GM23338 (cell line): ENCODE results near the gene TCP11L2. TPM values are rescaled to one million over a fixed set of nuclear protein-coding genes. Genes with fewer than 3 reads are reported as not detected.

Experiments
- ATAC-seq: fragments of 200-7000 bp; cut with Tn5 transposase; 3 replicates; pipeline ENCODE4 v1.9.1; 2020
- DNase-seq: peaks from one replicate; pipeline ENCODE4 v3.0.0-alpha.2; 2015; ENCODE audit warnings: low spot score
- H2AFZ ChIP-seq: fragments of 200-600 bp; sonication (generic); 2 replicates; pipeline ENCODE4 v1.8.0; 2016; ENCODE audit warnings: antibody characterized with exemption, mild to moderate bottlenecking, moderate library complexity
- H3F3A ChIP-seq: fragments of 200-600 bp; sonication (generic); replicated peaks from 2 replicates; pipeline ENCODE4 v1.8.0; 2017; ENCODE audit warnings: antibody characterized with exemption, mixed run types, low read depth
- H3K27ac ChIP-seq: fragments of 200-600 bp; sonication (generic); 2 replicates; pipeline ENCODE4 v1.6.1; 2016; ENCODE audit warnings: low read depth
- H3K27me3 ChIP-seq: fragments of 200-600 bp; sonication (generic); 2 replicates; pipeline ENCODE4 v1.8.0; 2016; ENCODE audit warnings: mild to moderate bottlenecking, mixed run types, moderate library complexity; ENCODE audit not compliant: insufficient read depth
- H3K36me3 ChIP-seq: fragments of 200-600 bp; sonication (generic); 2 replicates; pipeline ENCODE4 v1.8.0; 2016; ENCODE audit warnings: mild to moderate bottlenecking; ENCODE audit not compliant: insufficient read depth
- H3K4me1 ChIP-seq: fragments of 200-600 bp; sonication (generic); 2 replicates; pipeline ENCODE4 v1.8.0; 2016; ENCODE audit warnings: mild to moderate bottlenecking, moderate library complexity; ENCODE audit not compliant: insufficient read depth
- H3K4me2 ChIP-seq: fragments of 200-600 bp; sonication (generic); 2 replicates; pipeline ENCODE4 v1.7.1; 2017; ENCODE audit warnings: mixed run types
- H3K4me3 ChIP-seq: fragments of 200-600 bp; sonication (generic); 2 replicates; pipeline ENCODE4 v1.6.1; 2016; ENCODE audit warnings: mixed run types
- H3K79me2 ChIP-seq: fragments of 200-600 bp; sonication (generic); replicated peaks from 2 replicates; pipeline ENCODE4 v1.8.0; 2017; ENCODE audit warnings: mild to moderate bottlenecking; ENCODE audit not compliant: insufficient read depth
- H3K9me2 ChIP-seq: fragments of 200-600 bp; sonication (generic); 2 replicates; pipeline ENCODE4 v1.8.0; 2017; ENCODE audit not compliant: insufficient read depth
- H4K20me1 ChIP-seq: fragments of 200-600 bp; sonication (generic); replicated peaks from 2 replicates; pipeline ENCODE4 v1.8.0; 2017; ENCODE audit warnings: mild to moderate bottlenecking; ENCODE audit not compliant: insufficient read depth
- H3K27ac Mint-ChIP-seq: 2 replicates; pipeline ENCODE4 v1.8.0; 2020; ENCODE audit warnings: inconsistent platforms, mild to moderate bottlenecking, moderate library complexity, mixed read lengths
- H3K27me3 Mint-ChIP-seq: 3 replicates; pipeline ENCODE4 v1.8.0; 2022; ENCODE audit warnings: low read depth, mild to moderate bottlenecking, moderate library complexity, mixed read lengths, inconsistent platforms; ENCODE audit not compliant: insufficient read depth, poor library complexity
- H3K36me3 Mint-ChIP-seq: 3 replicates; pipeline ENCODE4 v1.8.0; 2021; ENCODE audit warnings: low read depth, mild to moderate bottlenecking, inconsistent platforms, moderate library complexity, mixed read lengths
- H3K4me1 Mint-ChIP-seq: 3 replicates; pipeline ENCODE4 v1.8.0; 2020; ENCODE audit warnings: mild to moderate bottlenecking, inconsistent platforms, mixed read lengths
- H3K4me3 Mint-ChIP-seq: 3 replicates; pipeline ENCODE4 v1.8.0; 2021; ENCODE audit warnings: moderate library complexity, mild to moderate bottlenecking, inconsistent platforms, mixed read lengths
- H3K9me3 Mint-ChIP-seq: 3 replicates; pipeline ENCODE4 v1.8.0; 2020; ENCODE audit warnings: moderate library complexity, mild to moderate bottlenecking, inconsistent platforms, mixed read lengths
- CREB1 ChIP-seq: fragments of 250-450 bp; sonication (Bioruptor Pico); IDR thresholded peaks from 2 replicates; pipeline ENCODE4 v1.5.0; 2020; ENCODE audit warnings: low read depth, mild to moderate bottlenecking, moderate library complexity
- CTCF ChIP-seq, 2 experiments: fragments of 200-600 bp in 1 of 2; sonication (generic) in 1 of 2; conservative IDR thresholded peaks; 2 replicates each; pipeline versions ENCODE4 v1.5.1 to v1.6.1; 2016 to 2017; ENCODE audit warnings: antibody characterized with exemption in 2 of 2, low read depth in 2 of 2, mild to moderate bottlenecking in 2 of 2, moderate library complexity in 1 of 2
- EZH2 ChIP-seq: fragments of 200-600 bp; sonication (generic); IDR thresholded peaks from one replicate; pipeline ENCODE4 v1.8.0; 2017; ENCODE audit warnings: antibody characterized with exemption, mild to moderate bottlenecking, low read depth; ENCODE audit not compliant: unreplicated experiment
- EZH2phosphoT487 ChIP-seq: fragments of 200-600 bp; sonication (generic); IDR thresholded peaks from one replicate; pipeline ENCODE4 v1.8.1; 2018; ENCODE audit warnings: antibody characterized with exemption; ENCODE audit not compliant: unreplicated experiment
- NANOG ChIP-seq: IDR thresholded peaks from 2 replicates; pipeline ENCODE4 v1.6.1; 2016; ENCODE audit warnings: antibody characterized with exemption, borderline replicate concordance
- POLR2AphosphoS5 ChIP-seq: IDR thresholded peaks from 2 replicates; pipeline ENCODE4 v1.6.1; 2016; ENCODE audit warnings: antibody characterized with exemption, low read depth
- STAT1 ChIP-seq: IDR thresholded peaks from one replicate; pipeline ENCODE4 v1.6.1; 2016; ENCODE audit warnings: antibody characterized with exemption; ENCODE audit not compliant: unreplicated experiment
- ZNF114 ChIP-seq: fragments of 250-450 bp; sonication (Bioruptor Pico); IDR thresholded peaks from 2 replicates; pipeline ENCODE4 v1.5.0; 2020; ENCODE audit warnings: mild to moderate bottlenecking, moderate library complexity
- ZNF331 ChIP-seq: fragments of 250-450 bp; sonication (Bioruptor Pico); IDR thresholded peaks from 2 replicates; pipeline ENCODE4 v1.5.0; 2020; ENCODE audit warnings: low read depth, mild to moderate bottlenecking, moderate library complexity
- ZNF462 ChIP-seq: fragments of 250-450 bp; sonication (Bioruptor Pico); IDR thresholded peaks from 2 replicates; pipeline ENCODE4 v1.5.0; 2020; ENCODE audit warnings: mild to moderate bottlenecking, moderate library complexity
- polyA plus RNA-seq: library from polyadenylated mRNA; unstranded; fragments of >200 nt; fragmentation: Nextera tagmentation; extraction: Ambion mirVana; gene quantifications from 2 replicates; pipeline ENCODE4 v1.2.1, GENCODE V29; 2016
- total RNA-seq: library from RNA; depleted of rRNA; stranded (reverse); fragments of >200 nt; shearing (Covaris generic); gene quantifications from 2 replicates; pipeline ENCODE4 v1.2.3, GENCODE V29; 2014
- TF ChIP-seq, protein P1 (sequence below): IDR thresholded peaks from 2 replicates; pipeline ENCODE4 v1.6.1; 2016; ENCODE audit warnings: antibody characterized with exemption

TCP11L2 gene
- total and polyA plus RNA-seq, 2 experiments from 2014 or later = 1.4 to 4.4 TPM

GRCh38 chr12:106288494-106289195 is 13.9 kb upstream of the TCP11L2 start:
- DNase-seq = no peak
- ATAC-seq = no peak
- Mint-ChIP-seq H3K36me3 (no peaks in the 10 kb centered on the region), H3K27me3 (no peaks in the 10 kb centered on the region), H3K27ac (no peak overlapping the region), H3K9me3 (no peaks in the 10 kb centered on the region), H3K4me1 (no peaks in the 10 kb centered on the region), H3K4me3 (no peak overlapping the region)
- Histone ChIP-seq H3K27me3 (no peaks in the 10 kb centered on the region), H4K20me1 (no peaks in the 10 kb centered on the region), H3K36me3 (no peaks in the 10 kb centered on the region), H3F3A (no peaks in the 10 kb centered on the region), H3K79me2 (no peaks in the 10 kb centered on the region), H3K4me2 (no peak overlapping the region), H2AFZ (peak overlapping the region; percentile 56), H3K4me1 (no peaks in the 10 kb centered on the region), H3K27ac (no peak overlapping the region), H3K4me3 (no peak overlapping the region), H3K9me2 (no peaks in the 10 kb centered on the region)
- TF ChIP-seq ZNF331 (CRISPR knock-in tag) (no peak), ZNF114 (no peak), CTCF (conservative IDR thresholded peaks at IDR 0.05; ENCODE audit: low read depth in 2 of 2) (no peak), POLR2AphosphoS5 (no peak), EZH2 (no peak), EZH2phosphoT487 (no peak), STAT1 (no peak), NANOG (no peak), CREB1 (no peak)
- TF ChIP-seq, protein P1, sequence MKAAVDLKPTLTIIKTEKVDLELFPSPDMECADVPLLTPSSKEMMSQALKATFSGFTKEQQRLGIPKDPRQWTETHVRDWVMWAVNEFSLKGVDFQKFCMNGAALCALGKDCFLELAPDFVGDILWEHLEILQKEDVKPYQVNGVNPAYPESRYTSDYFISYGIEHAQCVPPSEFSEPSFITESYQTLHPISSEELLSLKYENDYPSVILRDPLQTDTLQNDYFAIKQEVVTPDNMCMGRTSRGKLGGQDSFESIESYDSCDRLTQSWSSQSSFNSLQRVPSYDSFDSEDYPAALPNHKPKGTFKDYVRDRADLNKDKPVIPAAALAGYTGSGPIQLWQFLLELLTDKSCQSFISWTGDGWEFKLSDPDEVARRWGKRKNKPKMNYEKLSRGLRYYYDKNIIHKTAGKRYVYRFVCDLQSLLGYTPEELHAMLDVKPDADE = no peak

- no peaks in the 10 kb centered on the region for H3K79me2 ChIP-seq
- no peaks in the 10 kb centered on the region for H3K27me3 Mint-ChIP-seq
- no peaks in the 10 kb centered on the region for H3K36me3 Mint-ChIP-seq
- H3K9me2 ChIP-seq = no peaks in the 10 kb centered on the region
- no peaks in the 10 kb centered on the region for H4K20me1 ChIP-seq
- peak overlapping the region; percentile 56; the same call in 1 of the 2 replicates for H2AFZ ChIP-seq
- no peaks in the 10 kb centered on the region for H3K4me1 ChIP-seq
- no peak overlapping the region for H3K27ac Mint-ChIP-seq
- no peak overlapping the region for H3K27ac ChIP-seq
- H3K4me3 Mint-ChIP-seq = no peak overlapping the region
- no peak overlapping the region for H3K4me3 ChIP-seq
- no peak for ATAC-seq
- no peak for DNase-seq
- H3K36me3 ChIP-seq = no peaks in the 10 kb centered on the region
- no peaks in the 10 kb centered on the region for H3K27me3 ChIP-seq
- no peaks in the 10 kb centered on the region for H3K9me3 Mint-ChIP-seq
- no peaks in the 10 kb centered on the region for H3K4me1 Mint-ChIP-seq
- H3F3A ChIP-seq = no peaks in the 10 kb centered on the region
- no peak overlapping the region for H3K4me2 ChIP-seq
- TF ChIP-seq ZNF462 (CRISPR knock-in tag) (no peak), POLR2AphosphoS5 (no peak), NANOG (no peak)
These were observed 13.3 kb upstream of the TCP11L2 start for GRCh38 chr12:106289196-106289681.
